PC-3 (cell line): ENCODE data around the gene KHDRBS2. TPM values are rescaled to one million over a fixed set of nuclear protein-coding genes. Genes with fewer than 3 reads are reported as not detected.

Source experiments
- ATAC-seq: fragments of 200-7000 bp; cut with Tn5 transposase; 2 replicates; pipeline ENCODE4 v1.9.1; 2020; ENCODE audit warnings: mild to moderate bottlenecking, moderate library complexity
- BruUV-seq: library from RNA; stranded (reverse); fragments of 400-500 nt; replicated peaks from 2 replicates; lab custom pipeline; 2021; lab: Mats Ljungman, UMichigan
- CTCF ChIA-PET: fragments of 300-600 bp; sonication (Branson Sonifier 250); formaldehyde crosslinking; loops from one replicate; lab custom pipeline; 2022; ENCODE audit warnings: antibody characterized with exemption; lab: Charles Lee
- POLR2A ChIA-PET: fragments of 300-600 bp; sonication (Branson Sonifier 250); formaldehyde crosslinking; loops from one replicate; lab custom pipeline; 2022; ENCODE audit warnings: antibody characterized with exemption; ENCODE audit not compliant: unreplicated experiment; lab: Charles Lee
- DNase-seq: peaks from one replicate; pipeline ENCODE4 v3.0.0-alpha.2; 2015
- H2AFZ ChIP-seq: fragments of 300-600 bp; sonication (generic); 2 replicates; pipeline ENCODE4 v1.6.0; 2016; ENCODE audit warnings: antibody characterized with exemption, low read length
- H3F3A ChIP-seq: fragments of 300-600 bp; sonication (generic); one replicate; pipeline ENCODE4 v1.6.0; 2017; ENCODE audit warnings: antibody characterized with exemption, low read length, control low read depth, mild to moderate bottlenecking; ENCODE audit not compliant: unreplicated experiment
- H3K27ac ChIP-seq: fragments of 300-600 bp; sonication (generic); 2 replicates; pipeline ENCODE4 v1.5.1; 2016; ENCODE audit warnings: mild to moderate bottlenecking, low read length
- H3K27me3 ChIP-seq: fragments of 300-600 bp; sonication (generic); 2 replicates; pipeline ENCODE4 v1.6.1; 2016; ENCODE audit warnings: low read length, mixed read lengths
- H3K36me3 ChIP-seq: fragments of 300-600 bp; sonication (generic); 2 replicates; pipeline ENCODE4 v1.6.1; 2016; ENCODE audit warnings: low read depth, mixed run types, low read length, mixed read lengths
- H3K4me1 ChIP-seq: fragments of 300-600 bp; sonication (generic); 2 replicates; pipeline ENCODE4 v1.5.1; 2016; ENCODE audit warnings: low read length; ENCODE audit not compliant: insufficient read depth
- H3K4me2 ChIP-seq: fragments of 300-600 bp; sonication (generic); 2 replicates; pipeline ENCODE4 v1.6.0; 2016; ENCODE audit warnings: low read length
- H3K4me3 ChIP-seq: fragments of 300-600 bp; sonication (generic); 2 replicates; pipeline ENCODE4 v1.5.1; 2016; ENCODE audit warnings: mild to moderate bottlenecking, low read length, mixed read lengths
- H3K79me2 ChIP-seq: fragments of 300-600 bp; sonication (generic); 2 replicates; pipeline ENCODE4 v1.6.1; 2017; ENCODE audit warnings: low read length, mixed read lengths
- H3K9ac ChIP-seq: fragments of 300-600 bp; sonication (generic); 2 replicates; pipeline ENCODE4 v1.6.0; 2016; ENCODE audit warnings: mild to moderate bottlenecking, low read length
- H3K9me2 ChIP-seq: fragments of 300-600 bp; sonication (generic); replicated peaks from 2 replicates; pipeline ENCODE4 v1.6.1; 2016; ENCODE audit warnings: mixed run types, low read length, mixed read lengths
- H3K9me3 ChIP-seq: fragments of 300-600 bp; sonication (generic); 2 replicates; pipeline ENCODE4 v1.6.1; 2016; ENCODE audit warnings: low read length, mixed read lengths
- H4K20me1 ChIP-seq: fragments of 300-600 bp; sonication (generic); 2 replicates; pipeline ENCODE4 v1.6.1; 2016; ENCODE audit warnings: low read length, mixed read lengths
- EZH2 ChIP-seq: fragments of 300-600 bp; sonication (generic); IDR thresholded peaks from one replicate; pipeline ENCODE4 v1.6.1; 2017; ENCODE audit warnings: antibody characterized with exemption, mild to moderate bottlenecking, low read length; ENCODE audit not compliant: unreplicated experiment
- EZH2phosphoT487 ChIP-seq: fragments of 300-600 bp; sonication (generic); IDR thresholded peaks from 2 replicates; pipeline ENCODE4 v1.6.1; 2018; ENCODE audit warnings: mild to moderate bottlenecking, antibody characterized with exemption, low read length, borderline replicate concordance
- intact Hi-C: fragments of 100-400 bp; cut with micrococcal nuclease; formaldehyde crosslinking; loops from 2 replicates; pipeline ENCODE4 v1.9.0; 2023
- total RNA-seq: library from RNA; depleted of rRNA; stranded (reverse); fragments of >200 nt; gene quantifications from 2 replicates; pipeline ENCODE4 v1.2.3, GENCODE V29; 2014
- TF ChIP-seq, protein P1 (sequence below): fragments of 300-600 bp; sonication (generic); conservative IDR thresholded peaks from 2 replicates; pipeline ENCODE4 v1.5.1; 2017; ENCODE audit warnings: antibody characterized with exemption, low read depth, mild to moderate bottlenecking, low read length

Gene KHDRBS2
- total RNA-seq, 1 experiment from 2014 or later: not detected

DNA sequence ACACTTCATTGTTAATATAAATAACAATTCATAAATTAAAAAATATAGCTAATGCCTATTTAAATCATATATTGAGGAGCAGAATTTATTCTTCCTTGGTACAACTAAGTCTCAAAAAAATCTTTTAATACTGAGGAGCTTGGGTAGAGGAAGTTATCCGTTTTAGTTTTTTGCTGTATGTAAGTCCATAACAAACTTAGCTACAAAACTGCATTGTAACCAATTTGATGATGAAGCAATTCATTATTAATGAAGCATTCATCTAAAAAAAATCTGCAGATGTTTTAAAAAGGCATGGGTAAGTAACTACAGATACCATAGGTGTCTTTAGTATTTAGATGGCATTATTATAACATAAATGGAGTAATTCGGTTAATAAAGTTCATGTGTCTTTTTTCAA, 1.3 kb downstream of the KHDRBS2 start:
- Histone ChIP-seq H3K27me3 (0 out of 2 replicates have a peak, but pooled peaks cover 5% of the 10 kb centered on the region), H2AFZ (no peak overlapping the region), H3K4me3 (no peak overlapping the region), H3F3A (no peaks in the 10 kb centered on the region), H3K9me2 (no peaks in the 10 kb centered on the region), H3K36me3 (no peaks in the 10 kb centered on the region), H3K27ac (no peak overlapping the region), H3K9ac (no peak overlapping the region), H4K20me1 (no peaks in the 10 kb centered on the region), H3K9me3 (no peaks in the 10 kb centered on the region), H3K79me2 (no peaks in the 10 kb centered on the region), H3K4me1 (no peaks in the 10 kb centered on the region), H3K4me2 (no peak overlapping the region)
- BruUV-seq: no TSS peak
- CTCF ChIA-PET: no interaction called here
- TF ChIP-seq, protein P1, sequence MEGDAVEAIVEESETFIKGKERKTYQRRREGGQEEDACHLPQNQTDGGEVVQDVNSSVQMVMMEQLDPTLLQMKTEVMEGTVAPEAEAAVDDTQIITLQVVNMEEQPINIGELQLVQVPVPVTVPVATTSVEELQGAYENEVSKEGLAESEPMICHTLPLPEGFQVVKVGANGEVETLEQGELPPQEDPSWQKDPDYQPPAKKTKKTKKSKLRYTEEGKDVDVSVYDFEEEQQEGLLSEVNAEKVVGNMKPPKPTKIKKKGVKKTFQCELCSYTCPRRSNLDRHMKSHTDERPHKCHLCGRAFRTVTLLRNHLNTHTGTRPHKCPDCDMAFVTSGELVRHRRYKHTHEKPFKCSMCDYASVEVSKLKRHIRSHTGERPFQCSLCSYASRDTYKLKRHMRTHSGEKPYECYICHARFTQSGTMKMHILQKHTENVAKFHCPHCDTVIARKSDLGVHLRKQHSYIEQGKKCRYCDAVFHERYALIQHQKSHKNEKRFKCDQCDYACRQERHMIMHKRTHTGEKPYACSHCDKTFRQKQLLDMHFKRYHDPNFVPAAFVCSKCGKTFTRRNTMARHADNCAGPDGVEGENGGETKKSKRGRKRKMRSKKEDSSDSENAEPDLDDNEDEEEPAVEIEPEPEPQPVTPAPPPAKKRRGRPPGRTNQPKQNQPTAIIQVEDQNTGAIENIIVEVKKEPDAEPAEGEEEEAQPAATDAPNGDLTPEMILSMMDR: no peak
- TF ChIP-seq EZH2phosphoT487: no peak
- no peak for ATAC-seq
- DNase-seq: no peak
- POLR2A ChIA-PET: no interaction called here
- intact Hi-C loops: loop anchor here (10.0 kb wide), 1 partner anchor 480 kb away; no protein-coding TSS in a partner anchor

DNA sequence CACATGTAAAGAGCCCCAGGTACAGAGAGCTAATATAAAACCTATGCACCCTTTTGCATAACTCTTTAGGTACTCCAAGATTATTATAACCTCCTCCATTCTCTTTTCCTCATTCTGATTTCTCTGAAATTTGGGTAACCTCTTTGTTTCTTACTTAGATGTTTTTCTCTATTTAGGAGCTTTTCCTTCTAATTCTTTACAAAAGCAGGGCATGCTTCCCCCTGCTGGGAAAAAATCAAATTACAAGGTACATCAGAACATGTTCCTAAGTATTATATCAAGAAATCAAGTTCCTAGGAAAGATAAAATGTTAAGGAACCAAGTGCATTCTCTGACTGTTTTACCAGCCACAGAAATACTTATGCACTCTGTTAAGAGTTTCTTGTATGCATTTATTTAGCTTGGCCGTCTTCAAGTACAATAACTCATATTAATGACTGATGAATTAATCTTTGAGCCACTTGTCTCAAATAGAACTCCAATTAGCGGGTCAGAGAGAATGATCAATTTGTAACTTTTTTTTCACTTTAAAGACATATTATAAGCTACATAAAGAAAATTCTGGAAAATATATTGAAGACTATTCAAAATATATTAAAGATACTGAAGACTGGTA, 2.1 kb downstream of the KHDRBS2 start:
- intact Hi-C loops: loop anchor here (10.0 kb wide), 1 partner anchor 479 kb away; no protein-coding TSS in a partner anchor
- DNase-seq (peak; percentile 57), ATAC-seq (no peak)
- Histone ChIP-seq H3K9me2 (no peaks in the 10 kb centered on the region), H3K4me2 (no peak overlapping the region), H3K4me1 (no peaks in the 10 kb centered on the region), H3K4me3 (no peak overlapping the region), H3K9ac (no peak overlapping the region), H2AFZ (no peak overlapping the region), H3K79me2 (no peaks in the 10 kb centered on the region), H4K20me1 (no peaks in the 10 kb centered on the region), H3K27ac (no peak overlapping the region), H3K27me3 (0 out of 2 replicates have a peak, but pooled peaks cover 5% of the 10 kb centered on the region), H3K9me3 (no peaks in the 10 kb centered on the region), H3K36me3 (no peaks in the 10 kb centered on the region), H3F3A (no peaks in the 10 kb centered on the region)
- no TSS peak for BruUV-seq
- ChIA-PET POLR2A (no interaction called here), CTCF (interaction anchor here (0.5 kb wide), 1 partner anchor 189 kb away, joined by 4 read pairs; no protein-coding TSS in a partner anchor)
- TF ChIP-seq EZH2phosphoT487 (no peak), EZH2 (no peak)
- TF ChIP-seq, protein P1: peak; percentile 59

DNA sequence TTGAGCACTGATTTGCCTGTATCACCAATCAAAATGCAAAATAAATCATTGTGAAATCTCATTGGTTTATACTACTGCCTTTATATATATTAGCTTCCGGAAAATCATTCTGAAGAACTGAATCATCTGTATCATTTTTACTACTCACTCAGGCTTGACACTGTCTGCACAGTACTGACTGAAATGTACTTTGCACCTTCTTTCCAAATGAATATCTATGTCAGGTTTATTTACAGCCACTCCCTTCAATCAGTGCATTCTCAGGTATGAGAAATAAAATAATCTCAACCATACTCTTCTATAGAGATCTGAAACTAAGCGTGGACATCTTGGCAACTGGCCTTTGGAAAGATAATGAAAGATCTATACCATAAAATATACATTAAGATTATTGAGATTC, 2.7 kb downstream of the KHDRBS2 start:
- Histone ChIP-seq H4K20me1 (no peaks in the 10 kb centered on the region), H3K79me2 (no peaks in the 10 kb centered on the region), H3F3A (no peaks in the 10 kb centered on the region), H3K9ac (no peak overlapping the region), H3K4me1 (no peaks in the 10 kb centered on the region), H3K36me3 (no peaks in the 10 kb centered on the region), H3K4me3 (no peak overlapping the region), H3K9me2 (no peaks in the 10 kb centered on the region), H3K4me2 (no peak overlapping the region), H3K9me3 (no peaks in the 10 kb centered on the region), H2AFZ (no peak overlapping the region), H3K27me3 (0 out of 2 replicates have a peak, but pooled peaks cover 5% of the 10 kb centered on the region), H3K27ac (no peak overlapping the region)
- DNase-seq (no peak), ATAC-seq (no peak)
- CTCF ChIA-PET: interaction anchor here (0.5 kb wide), 1 partner anchor 189 kb away, joined by 4 read pairs; no protein-coding TSS in a partner anchor
- intact Hi-C loops: loop anchor here (10.0 kb wide), 1 partner anchor 479 kb away; no protein-coding TSS in a partner anchor
- no TSS peak for BruUV-seq
- TF ChIP-seq EZH2 (no peak), EZH2phosphoT487 (no peak)
- TF ChIP-seq, protein P1: no peak
- POLR2A ChIA-PET: no interaction called here
